K562 (cell line): ENCODE measurements around the gene SCFD2. TPM values are rescaled to one million over a fixed set of nuclear protein-coding genes. Genes with fewer than 3 reads are reported as not detected.

Experiments
- ATAC-seq: fragments of 200-7000 bp; cut with Tn5 transposase; 3 replicates; pipeline ENCODE4 v1.9.1; 2020; ENCODE audit warnings: moderate library complexity
- BruUV-seq: library from RNA; stranded (reverse); fragments of 400-500 nt; replicated peaks from 2 replicates; lab custom pipeline; 2021; lab: Mats Ljungman, UMichigan
- CTCF ChIA-PET: fragments of 300-600 bp; formaldehyde crosslinking; extraction: SDS; loops from one replicate; lab custom pipeline; 2021; ENCODE audit warnings: low intra/inter-chr PET ratio; lab: Yijun Ruan, JAX
- POLR2A ChIA-PET: fragments of 300-600, 350-650 bp; sonication (Branson Sonifier 250); formaldehyde crosslinking; extraction: SDS; loops from one replicate; lab custom pipeline; 2021; ENCODE audit warnings: antibody characterized with exemption, inconsistent platforms; lab: Yijun Ruan, JAX
- DNase-seq, 4 experiments: peaks; one replicate each; pipeline versions ENCODE4 v3.0.0 to v3.0.0-alpha.2; 2011 to 2018; ENCODE audit warnings: low spot score in 3 of 4, mixed read lengths in 3 of 4; ENCODE audit errors: extremely low read depth in 1 of 4
- FAIRE-seq: peaks from 2 replicates; lab custom pipeline; 2011; peaks lifted over from hg19 to GRCh38; lab: Jason Lieb, UNC
- H2AFZ ChIP-seq: 2 replicates; pipeline ENCODE4 v1.6.0; 2011; ENCODE audit warnings: low read depth, low read length, control low read depth, inconsistent platforms
- H3K27ac ChIP-seq: fragments of 200-600 bp; 3 replicates; pipeline ENCODE4 v1.8.0; 2011; ENCODE audit warnings: low read depth, mild to moderate bottlenecking, control low read depth, inconsistent platforms, low read length, moderate library complexity, mixed read lengths; ENCODE audit errors: extremely low read depth
- H3K27me3 ChIP-seq, 2 experiments: fragments of 300-600 bp in 1 of 2; 2 replicates in 1 of 2; 3 replicates in 1 of 2; pipeline versions ENCODE4 v1.6.0 to v1.8.0; 2011; ENCODE audit warnings: inconsistent platforms in 2 of 2, low read length in 2 of 2, mild to moderate bottlenecking in 1 of 2, mixed read lengths in 1 of 2, moderate library complexity in 1 of 2; ENCODE audit not compliant: control insufficient read depth in 2 of 2, insufficient read depth in 2 of 2
- H3K36me3 ChIP-seq: fragments of 300-600 bp; 3 replicates; pipeline ENCODE4 v1.8.0; 2011; ENCODE audit warnings: mild to moderate bottlenecking, low read length, inconsistent platforms; ENCODE audit not compliant: control insufficient read depth, insufficient read depth
- H3K4me1 ChIP-seq, 2 experiments: fragments of 200-600 bp in 1 of 2; replicated peaks in 1 of 2; 2 replicates in 1 of 2; 3 replicates in 1 of 2; pipeline versions ENCODE4 v1.5.1 to v1.8.0; 2011; ENCODE audit warnings: inconsistent platforms in 2 of 2, low read length in 2 of 2, mild to moderate bottlenecking in 1 of 2, mixed read lengths in 1 of 2, moderate library complexity in 1 of 2; ENCODE audit not compliant: control insufficient read depth in 2 of 2, insufficient read depth in 2 of 2
- H3K4me2 ChIP-seq: 2 replicates; pipeline ENCODE4 v1.6.1; 2011; ENCODE audit warnings: low read length, control low read depth, inconsistent platforms, mixed read lengths; ENCODE audit not compliant: insufficient read depth
- H3K4me3 ChIP-seq: fragments of 200-600 bp; sonication (generic), shearing (Covaris generic); 2 replicates; pipeline ENCODE4 v1.5.1; 2016; ENCODE audit warnings: control low read depth, inconsistent platforms
- H3K79me2 ChIP-seq: fragments of 200-600 bp; 3 replicates; pipeline ENCODE4 v1.8.0; 2011; ENCODE audit warnings: low read length, inconsistent platforms; ENCODE audit not compliant: control insufficient read depth, insufficient read depth
- H3K9ac ChIP-seq, 2 experiments: 2 replicates each; pipeline versions ENCODE4 v1.6.0 to v1.6.1; 2011; ENCODE audit warnings: low read depth in 2 of 2, low read length in 2 of 2, control low read depth in 1 of 2, inconsistent platforms in 1 of 2, mild to moderate bottlenecking in 1 of 2, mixed read lengths in 1 of 2; ENCODE audit not compliant: insufficient read depth in 1 of 2
- H3K9me1 ChIP-seq: one replicate; pipeline ENCODE4 v1.6.0; 2011; ENCODE audit warnings: inconsistent platforms, mild to moderate bottlenecking, low read length, moderate library complexity; ENCODE audit not compliant: control insufficient read depth, insufficient read depth
- H3K9me3 ChIP-seq: replicated peaks from 2 replicates; pipeline ENCODE4 v1.5.1; 2011; ENCODE audit warnings: low read depth, low read length, inconsistent platforms; ENCODE audit not compliant: control insufficient read depth, insufficient read depth
- H4K20me1 ChIP-seq: replicated peaks from 2 replicates; pipeline ENCODE4 v1.6.1; 2011; ENCODE audit warnings: low read length, inconsistent platforms, mixed read lengths; ENCODE audit not compliant: control insufficient read depth, insufficient read depth
- CSDE1 ChIP-seq, 2 experiments: fragments of 450-650 bp; IDR thresholded peaks; 2 replicates each; pipeline ENCODE4 v1.6.1; 2016; ENCODE audit warnings: mild to moderate bottlenecking in 1 of 2
- EZH2 ChIP-seq: IDR thresholded peaks from 2 replicates; pipeline ENCODE4 v1.6.1; 2012; ENCODE audit warnings: low read depth, mild to moderate bottlenecking, inconsistent platforms, low read length, borderline replicate concordance
- GATAD2A ChIP-seq: fragments of 450-650 bp; IDR thresholded peaks from 2 replicates; pipeline ENCODE4 v1.6.1; 2017
- MECOM ChIP-seq: fragments of 250-450 bp; sonication (Bioruptor Pico); IDR thresholded peaks from 2 replicates; pipeline ENCODE4 v1.8.0; 2022; ENCODE audit warnings: inconsistent platforms
- SMAD3 ChIP-seq: fragments of 450-650 bp; formaldehyde crosslinking; conservative IDR thresholded peaks from 2 replicates; pipeline ENCODE4 v1.4.0; 2020; ENCODE audit warnings: mild to moderate bottlenecking
- in situ Hi-C: fragments of 300-500 bp; cut with MboI; formaldehyde crosslinking; loops from 4 replicates; pipeline ENCODE4 v1.15.0; 2018; ENCODE audit warnings: inconsistent platforms, mixed read lengths
- intact Hi-C: fragments of 100-400 bp; cut with micrococcal nuclease; formaldehyde crosslinking; loops from 2 replicates; pipeline ENCODE4 v1.14.2; 2022
- polyA plus RNA-seq, 8 experiments: library from polyadenylated mRNA; depleted of rRNA in 4 of 8; stranded (reverse) in 5 of 8; unstranded in 3 of 8; fragments of >200 nt; fragmentation: Nextera tagmentation in 2 of 8; fragmentation: Illumina TruSeq in 1 of 8; extraction: Ambion mirVana in 2 of 8; extraction: Trizol in 1 of 8; gene quantifications; 2 replicates each; pipeline versions ENCODE4 v1.2.1 to v1.2.3, GENCODE V29; 2011 to 2014; ENCODE audit warnings: inconsistent platforms in 1 of 8, missing spikeins in 1 of 8
- total RNA-seq, 7 experiments: library from RNA; depleted of rRNA in 6 of 7; stranded (reverse); fragments of >200 nt in 6 of 7; fragmentation: Illumina TruSeq in 2 of 7; extraction: Trizol in 2 of 7; gene quantifications; 2 replicates each; pipeline versions ENCODE4 v1.2.1 to v1.2.3, GENCODE V29; 2011 to 2021; ENCODE audit warnings: low replicate concordance in 1 of 7
- TF ChIP-seq, protein P1 (sequence below): fragments of 250-450 bp; sonication (Bioruptor Pico); IDR thresholded peaks from 2 replicates; pipeline ENCODE4 v1.8.0; 2022; ENCODE audit warnings: inconsistent platforms, mild to moderate bottlenecking, moderate library complexity, borderline replicate concordance
- TF ChIP-seq, protein P2 (sequence below), 2 experiments: fragments of 150-350 bp in 1 of 2; IDR thresholded peaks; 2 replicates each; pipeline ENCODE4 v1.6.1; 2012 to 2016; ENCODE audit warnings: low read depth in 2 of 2, low read length in 2 of 2, mild to moderate bottlenecking in 1 of 2, moderate library complexity in 1 of 2
- TF ChIP-seq, protein P3 (sequence below): fragments of 450-650 bp; IDR thresholded peaks from 2 replicates; pipeline ENCODE4 v1.6.1; 2016; ENCODE audit warnings: antibody characterized with exemption
- TF ChIP-seq, protein P4 (sequence below): fragments of 250-450 bp; sonication (Bioruptor Pico); IDR thresholded peaks from 2 replicates; pipeline ENCODE4 v1.8.0; 2022; ENCODE audit warnings: moderate library complexity, mild to moderate bottlenecking, inconsistent platforms
- TF ChIP-seq, protein P5 (sequence below): fragments of 250-450 bp; sonication (Bioruptor Pico); IDR thresholded peaks from 2 replicates; pipeline ENCODE4 v1.4.0; 2020; ENCODE audit warnings: mild to moderate bottlenecking, moderate library complexity, borderline replicate concordance

The SCFD2 gene
- total and polyA plus RNA-seq, 9 of the 15 experiments (the other 6 are each of a cell fraction or from before 2014, with no cell fraction given), result 5.7 to 30.3 (median 22.8) TPM

DNA sequence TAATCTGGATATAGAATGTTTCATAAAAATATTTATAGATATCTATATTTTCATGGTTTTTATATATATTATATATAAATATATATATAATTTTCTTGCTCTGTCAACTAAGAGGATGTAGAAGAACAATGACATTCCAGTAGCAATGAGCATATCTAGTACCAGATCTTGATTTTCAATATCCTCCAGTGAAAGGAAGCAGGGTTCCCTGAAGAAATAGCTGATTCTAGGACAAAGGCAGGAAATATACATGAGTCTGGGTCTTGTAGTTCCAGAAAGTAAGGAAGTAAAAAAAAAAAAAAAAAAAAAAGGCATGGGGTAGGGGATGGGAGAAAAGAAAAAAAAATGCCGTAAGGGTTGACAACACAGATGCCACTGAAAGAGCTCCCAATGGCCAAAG lies 262.4 kb downstream of the SCFD2 start (continued):
- TF ChIP-seq, protein P1, sequence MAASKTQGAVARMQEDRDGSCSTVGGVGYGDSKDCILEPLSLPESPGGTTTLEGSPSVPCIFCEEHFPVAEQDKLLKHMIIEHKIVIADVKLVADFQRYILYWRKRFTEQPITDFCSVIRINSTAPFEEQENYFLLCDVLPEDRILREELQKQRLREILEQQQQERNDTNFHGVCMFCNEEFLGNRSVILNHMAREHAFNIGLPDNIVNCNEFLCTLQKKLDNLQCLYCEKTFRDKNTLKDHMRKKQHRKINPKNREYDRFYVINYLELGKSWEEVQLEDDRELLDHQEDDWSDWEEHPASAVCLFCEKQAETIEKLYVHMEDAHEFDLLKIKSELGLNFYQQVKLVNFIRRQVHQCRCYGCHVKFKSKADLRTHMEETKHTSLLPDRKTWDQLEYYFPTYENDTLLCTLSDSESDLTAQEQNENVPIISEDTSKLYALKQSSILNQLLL (CRISPR knock-in tag), result no peak
- no peak for TF ChIP-seq GATAD2A
- TF ChIP-seq, all 486 proteins: peak for 0

DNA sequence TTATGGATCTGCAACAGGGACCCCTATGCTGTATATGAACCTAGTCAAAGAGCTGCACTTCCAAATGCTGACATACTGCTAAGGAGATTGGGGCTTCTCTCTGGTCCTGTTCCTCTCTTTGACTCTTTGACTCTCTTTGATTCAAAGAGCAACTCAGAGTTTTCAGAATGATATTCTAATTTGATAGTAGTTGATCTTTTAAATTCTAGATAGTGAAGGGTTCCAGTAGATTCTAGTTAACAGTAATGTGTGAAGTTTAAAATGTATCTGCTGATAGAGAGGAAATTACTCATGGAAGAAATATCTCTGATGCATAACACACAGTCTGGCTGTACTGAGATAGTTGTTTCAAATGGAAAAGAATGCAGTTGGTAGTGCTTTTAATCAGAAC lies 264.7 kb downstream of the SCFD2 start:
- DNase-seq (no peak), ATAC-seq (no peak), FAIRE-seq (no peak)
- in situ Hi-C loops (no loop called here), intact Hi-C loops (no loop called here)
- no peak overlapping the region for H2AFZ ChIP-seq
- H3K27me3 ChIP-seq, result no peaks in the 10 kb centered on the region
- ChIA-PET CTCF (no interaction called here), POLR2A (no interaction called here)
- no peaks in the 10 kb centered on the region for H3K36me3 ChIP-seq
- H3K9me3 ChIP-seq, result 0 out of 2 replicates have a peak, but pooled peaks cover 3% of the 10 kb centered on the region
- no peaks in the 10 kb centered on the region for H3K9me1 ChIP-seq
- no peak overlapping the region for H3K9ac ChIP-seq
- H3K79me2 ChIP-seq, result no peaks in the 10 kb centered on the region
- no peak overlapping the region for H3K27ac ChIP-seq
- no peaks in the 10 kb centered on the region for H4K20me1 ChIP-seq
- no peak overlapping the region for H3K4me2 ChIP-seq
- no peak overlapping the region for H3K4me3 ChIP-seq
- no TSS peak for BruUV-seq
- no peaks in the 10 kb centered on the region for H3K4me1 ChIP-seq
- no peak for TF ChIP-seq CSDE1 (IDR thresholded peaks at IDR 0.05)
- TF ChIP-seq MECOM (CRISPR knock-in tag), result no peak
- TF ChIP-seq, protein P2, sequence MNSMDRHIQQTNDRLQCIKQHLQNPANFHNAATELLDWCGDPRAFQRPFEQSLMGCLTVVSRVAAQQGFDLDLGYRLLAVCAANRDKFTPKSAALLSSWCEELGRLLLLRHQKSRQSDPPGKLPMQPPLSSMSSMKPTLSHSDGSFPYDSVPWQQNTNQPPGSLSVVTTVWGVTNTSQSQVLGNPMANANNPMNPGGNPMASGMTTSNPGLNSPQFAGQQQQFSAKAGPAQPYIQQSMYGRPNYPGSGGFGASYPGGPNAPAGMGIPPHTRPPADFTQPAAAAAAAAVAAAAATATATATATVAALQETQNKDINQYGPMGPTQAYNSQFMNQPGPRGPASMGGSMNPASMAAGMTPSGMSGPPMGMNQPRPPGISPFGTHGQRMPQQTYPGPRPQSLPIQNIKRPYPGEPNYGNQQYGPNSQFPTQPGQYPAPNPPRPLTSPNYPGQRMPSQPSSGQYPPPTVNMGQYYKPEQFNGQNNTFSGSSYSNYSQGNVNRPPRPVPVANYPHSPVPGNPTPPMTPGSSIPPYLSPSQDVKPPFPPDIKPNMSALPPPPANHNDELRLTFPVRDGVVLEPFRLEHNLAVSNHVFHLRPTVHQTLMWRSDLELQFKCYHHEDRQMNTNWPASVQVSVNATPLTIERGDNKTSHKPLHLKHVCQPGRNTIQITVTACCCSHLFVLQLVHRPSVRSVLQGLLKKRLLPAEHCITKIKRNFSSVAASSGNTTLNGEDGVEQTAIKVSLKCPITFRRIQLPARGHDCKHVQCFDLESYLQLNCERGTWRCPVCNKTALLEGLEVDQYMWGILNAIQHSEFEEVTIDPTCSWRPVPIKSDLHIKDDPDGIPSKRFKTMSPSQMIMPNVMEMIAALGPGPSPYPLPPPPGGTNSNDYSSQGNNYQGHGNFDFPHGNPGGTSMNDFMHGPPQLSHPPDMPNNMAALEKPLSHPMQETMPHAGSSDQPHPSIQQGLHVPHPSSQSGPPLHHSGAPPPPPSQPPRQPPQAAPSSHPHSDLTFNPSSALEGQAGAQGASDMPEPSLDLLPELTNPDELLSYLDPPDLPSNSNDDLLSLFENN (IDR thresholded peaks at IDR 0.05; ENCODE audit: low read depth in 2 of 2, low read length in 2 of 2), result no peak
- no peak for TF ChIP-seq SMAD3
- TF ChIP-seq, protein P3, sequence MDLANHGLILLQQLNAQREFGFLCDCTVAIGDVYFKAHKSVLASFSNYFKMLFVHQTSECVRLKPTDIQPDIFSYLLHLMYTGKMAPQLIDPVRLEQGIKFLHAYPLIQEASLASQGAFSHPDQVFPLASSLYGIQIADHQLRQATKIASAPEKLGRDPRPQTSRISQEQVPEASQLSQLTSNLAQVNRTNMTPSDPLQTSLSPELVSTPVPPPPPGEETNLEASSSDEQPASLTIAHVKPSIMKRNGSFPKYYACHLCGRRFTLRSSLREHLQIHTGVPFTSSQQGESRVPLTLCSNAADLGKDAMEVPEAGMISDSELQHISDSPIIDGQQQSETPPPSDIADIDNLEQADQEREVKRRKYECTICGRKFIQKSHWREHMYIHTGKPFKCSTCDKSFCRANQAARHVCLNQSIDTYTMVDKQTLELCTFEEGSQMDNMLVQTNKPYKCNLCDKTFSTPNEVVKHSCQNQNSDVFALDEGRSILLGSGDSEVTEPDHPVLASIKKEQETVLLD, result no peak
- TF ChIP-seq, protein P4, sequence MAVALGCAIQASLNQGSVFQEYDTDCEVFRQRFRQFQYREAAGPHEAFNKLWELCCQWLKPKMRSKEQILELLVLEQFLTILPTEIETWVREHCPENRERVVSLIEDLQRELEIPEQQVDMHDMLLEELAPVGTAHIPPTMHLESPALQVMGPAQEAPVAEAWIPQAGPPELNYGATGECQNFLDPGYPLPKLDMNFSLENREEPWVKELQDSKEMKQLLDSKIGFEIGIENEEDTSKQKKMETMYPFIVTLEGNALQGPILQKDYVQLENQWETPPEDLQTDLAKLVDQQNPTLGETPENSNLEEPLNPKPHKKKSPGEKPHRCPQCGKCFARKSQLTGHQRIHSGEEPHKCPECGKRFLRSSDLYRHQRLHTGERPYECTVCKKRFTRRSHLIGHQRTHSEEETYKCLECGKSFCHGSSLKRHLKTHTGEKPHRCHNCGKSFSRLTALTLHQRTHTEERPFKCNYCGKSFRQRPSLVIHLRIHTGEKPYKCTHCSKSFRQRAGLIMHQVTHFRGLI (CRISPR knock-in tag), result no peak
- no peak for TF ChIP-seq EZH2
- TF ChIP-seq, protein P5, sequence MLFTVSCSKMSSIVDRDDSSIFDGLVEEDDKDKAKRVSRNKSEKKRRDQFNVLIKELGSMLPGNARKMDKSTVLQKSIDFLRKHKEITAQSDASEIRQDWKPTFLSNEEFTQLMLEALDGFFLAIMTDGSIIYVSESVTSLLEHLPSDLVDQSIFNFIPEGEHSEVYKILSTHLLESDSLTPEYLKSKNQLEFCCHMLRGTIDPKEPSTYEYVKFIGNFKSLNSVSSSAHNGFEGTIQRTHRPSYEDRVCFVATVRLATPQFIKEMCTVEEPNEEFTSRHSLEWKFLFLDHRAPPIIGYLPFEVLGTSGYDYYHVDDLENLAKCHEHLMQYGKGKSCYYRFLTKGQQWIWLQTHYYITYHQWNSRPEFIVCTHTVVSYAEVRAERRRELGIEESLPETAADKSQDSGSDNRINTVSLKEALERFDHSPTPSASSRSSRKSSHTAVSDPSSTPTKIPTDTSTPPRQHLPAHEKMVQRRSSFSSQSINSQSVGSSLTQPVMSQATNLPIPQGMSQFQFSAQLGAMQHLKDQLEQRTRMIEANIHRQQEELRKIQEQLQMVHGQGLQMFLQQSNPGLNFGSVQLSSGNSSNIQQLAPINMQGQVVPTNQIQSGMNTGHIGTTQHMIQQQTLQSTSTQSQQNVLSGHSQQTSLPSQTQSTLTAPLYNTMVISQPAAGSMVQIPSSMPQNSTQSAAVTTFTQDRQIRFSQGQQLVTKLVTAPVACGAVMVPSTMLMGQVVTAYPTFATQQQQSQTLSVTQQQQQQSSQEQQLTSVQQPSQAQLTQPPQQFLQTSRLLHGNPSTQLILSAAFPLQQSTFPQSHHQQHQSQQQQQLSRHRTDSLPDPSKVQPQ (CRISPR knock-in tag), result no peak
